ENCODE data around the gene CLN6.

DNA sequence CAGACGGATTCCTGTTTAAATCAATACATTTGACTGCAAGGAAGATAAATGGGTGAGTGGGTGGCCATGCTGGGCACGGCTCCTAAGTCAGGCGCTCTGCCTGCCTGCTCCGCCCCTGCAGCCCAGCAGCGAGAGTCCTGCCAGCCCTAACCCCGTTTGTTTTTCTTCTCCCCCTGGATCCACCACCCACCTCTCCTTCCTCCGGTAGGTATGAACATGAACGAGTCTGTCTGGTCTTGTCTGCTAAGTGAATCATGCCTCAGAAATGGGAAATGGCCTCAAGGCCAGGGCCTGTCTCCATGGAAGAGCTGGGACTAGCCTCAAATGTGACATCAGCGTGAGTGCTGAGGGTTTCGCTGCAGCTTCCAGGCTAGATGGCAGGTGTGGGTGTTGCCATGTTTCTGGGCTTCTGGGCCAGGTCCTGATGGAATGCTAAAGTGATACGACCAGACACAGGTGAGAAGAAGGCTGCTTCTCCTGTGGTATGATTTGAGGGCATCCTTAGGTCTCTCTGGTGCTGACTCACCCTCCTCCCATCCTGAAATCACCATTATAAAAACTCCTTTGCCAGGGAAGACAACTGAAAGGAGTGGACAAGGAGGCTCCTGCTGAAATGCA is 42.4 kb upstream of the CLN6 start:
- TF ChIP-seq, protein P1, sequence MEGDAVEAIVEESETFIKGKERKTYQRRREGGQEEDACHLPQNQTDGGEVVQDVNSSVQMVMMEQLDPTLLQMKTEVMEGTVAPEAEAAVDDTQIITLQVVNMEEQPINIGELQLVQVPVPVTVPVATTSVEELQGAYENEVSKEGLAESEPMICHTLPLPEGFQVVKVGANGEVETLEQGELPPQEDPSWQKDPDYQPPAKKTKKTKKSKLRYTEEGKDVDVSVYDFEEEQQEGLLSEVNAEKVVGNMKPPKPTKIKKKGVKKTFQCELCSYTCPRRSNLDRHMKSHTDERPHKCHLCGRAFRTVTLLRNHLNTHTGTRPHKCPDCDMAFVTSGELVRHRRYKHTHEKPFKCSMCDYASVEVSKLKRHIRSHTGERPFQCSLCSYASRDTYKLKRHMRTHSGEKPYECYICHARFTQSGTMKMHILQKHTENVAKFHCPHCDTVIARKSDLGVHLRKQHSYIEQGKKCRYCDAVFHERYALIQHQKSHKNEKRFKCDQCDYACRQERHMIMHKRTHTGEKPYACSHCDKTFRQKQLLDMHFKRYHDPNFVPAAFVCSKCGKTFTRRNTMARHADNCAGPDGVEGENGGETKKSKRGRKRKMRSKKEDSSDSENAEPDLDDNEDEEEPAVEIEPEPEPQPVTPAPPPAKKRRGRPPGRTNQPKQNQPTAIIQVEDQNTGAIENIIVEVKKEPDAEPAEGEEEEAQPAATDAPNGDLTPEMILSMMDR (conservative IDR thresholded peaks at IDR 0.05): no peak
- TF ChIP-seq ZFX (IDR thresholded peaks at IDR 0.05): no peak
